ENCODE data around the gene TASOR. TPM values are rescaled to one million over a fixed set of nuclear protein-coding genes. Genes with fewer than 3 reads are reported as not detected.

The TASOR gene
- total and polyA plus RNA-seq, 2 of the 8 experiments (the other 6 are each of a cell fraction or from before 2014, with no cell fraction given) = 12.2 to 45.5 TPM

GRCh38 chr3:56732109-56732508 is 49.0 kb upstream of the TASOR start:
- Histone ChIP-seq H4K8ac (ENCODE audit: extremely low read depth, insufficient read depth, low read length) (no peak overlapping the region), H3K27ac (ENCODE audit: low read depth, low read length) (no peak overlapping the region), H3K14ac (ENCODE audit: insufficient read length) (no peak overlapping the region), H3K4me1 (replicated peaks in 1 of 4; ENCODE audit: control insufficient read depth in 3 of 4, insufficient read depth in 4 of 4, low read length in 3 of 4) (peaks cover 0 to 3% (median 0%) of the 10 kb centered on the region in 4 experiments; a peak in 1 of 7 replicates), H4K5ac (ENCODE audit: insufficient read length, low read depth, low read length) (no peak overlapping the region), H2AK5ac (ENCODE audit: low read depth, low read length) (no peak overlapping the region), H2BK120ac (replicated peaks; ENCODE audit: low read depth, low read length) (no peak overlapping the region), H3K79me2 (ENCODE audit: control insufficient read depth in 1 of 2, insufficient read depth in 2 of 2, low read length in 2 of 2) (no peaks in the 10 kb centered on the region), H3K27me3 (replicated peaks in 1 of 4; ENCODE audit: control insufficient read depth in 3 of 4, extremely low read depth in 1 of 4, insufficient read depth in 3 of 4, low read length in 3 of 4) (no peaks in the 10 kb centered on the region), H2AFZ (ENCODE audit: low read length) (no peak overlapping the region), H3K18ac (ENCODE audit: extremely low read depth, low read length) (no peak overlapping the region; the same call in 1 of the 2 replicates), H3K36me3 (ENCODE audit: control insufficient read depth in 2 of 4, insufficient read depth in 4 of 4, low read length in 3 of 4) (no peaks in the 10 kb centered on the region), H2BK15ac (ENCODE audit: low read length) (no peak overlapping the region), H3K79me1 (ENCODE audit: low read depth, low read length) (no peaks in the 10 kb centered on the region), H3K4me3 (ENCODE audit: extremely low read depth in 1 of 4, insufficient read depth in 2 of 4, low read depth in 3 of 4, low read length in 4 of 4) (no peak overlapping the region), H2BK20ac (ENCODE audit: low read length) (no peak overlapping the region), H4K20me1 (replicated peaks in 1 of 2; ENCODE audit: control insufficient read depth in 1 of 2, insufficient read depth in 2 of 2, low read length in 2 of 2) (no peaks in the 10 kb centered on the region), H3K9me3 (ENCODE audit: insufficient read depth in 2 of 2, low read depth in 1 of 2, low read length in 1 of 2) (no peaks in the 10 kb centered on the region), H3K4me2 (ENCODE audit: insufficient read depth in 1 of 2, low read depth in 2 of 2, low read length in 2 of 2) (no peak overlapping the region), H3K4ac (replicated peaks; ENCODE audit: insufficient read length, low read depth, low read length) (no peak overlapping the region), H3K23ac (ENCODE audit: insufficient read length) (no peak overlapping the region), H4K91ac (replicated peaks; ENCODE audit: insufficient read length, low read length) (no peak overlapping the region), H3K23me2 (ENCODE audit: low read depth, low read length) (no peaks in the 10 kb centered on the region; the same call in 1 of the 2 replicates), H2BK5ac (ENCODE audit: low read depth, low read length) (no peak overlapping the region), H3K56ac (replicated peaks; ENCODE audit: insufficient read length, low read depth, low read length) (no peak overlapping the region), H2BK12ac (ENCODE audit: low read depth, low read length) (no peak overlapping the region), H3K9ac (replicated peaks in 1 of 4; ENCODE audit: extremely low read depth in 1 of 4, low read depth in 3 of 4, low read length in 3 of 4) (no peak overlapping the region)
- ChIA-PET POLR2A (ENCODE audit: partially characterized antibody) (no interaction called here), CTCF (ENCODE audit: partially characterized antibody) (interaction anchor here (0.7 kb wide), 1 partner anchor 1155 kb away, joined by 3 read pairs; no protein-coding TSS in a partner anchor)
- 90% methylated on average over 8 of the region's 8 CpGs; no CpG with 5 or more reads in 1 of the 2 experiments for WGBS, 2 experiments (ENCODE audit: extremely low coverage in 1 of 2, insufficient coverage in 1 of 2, insufficient read length in 1 of 2, insufficient replicate concordance in 2 of 2, low coverage in 1 of 2, low lambda C conversion rate in 2 of 2, missing lambda C conversion rate in 1 of 2)
- DNase-seq (ENCODE audit: low read depth in 1 of 2, low spot score in 2 of 2) (no peak), FAIRE-seq (no peak)
- TF ChIP-seq TEAD4 (IDR thresholded peaks at IDR 0.05; ENCODE audit: low read depth, low read length) = no peak
- no peak for TF ChIP-seq TCF12 (IDR thresholded peaks at IDR 0.05; ENCODE audit: low read depth, low read length)
- no peak for TF ChIP-seq EP300 (IDR thresholded peaks at IDR 0.05; ENCODE audit: borderline replicate concordance in 1 of 2, low read depth in 2 of 2, low read length in 2 of 2)
- TF ChIP-seq HDAC2 (IDR thresholded peaks at IDR 0.05; ENCODE audit: borderline replicate concordance in 1 of 2, low read depth in 2 of 2, low read length in 2 of 2) = no peak
- no peak for TF ChIP-seq SRF (IDR thresholded peaks at IDR 0.05; ENCODE audit: low read depth, low read length)

Measured in H1 (cell line).